HepG2 (cell line): ENCODE data around the gene HS2ST1. TPM values are rescaled to one million over a fixed set of nuclear protein-coding genes. Genes with fewer than 3 reads are reported as not detected.
A peak's percentile ranks its signal among the peaks of the same experiment; 100 is the strongest.

ENCODE experiments used
- ATAC-seq: fragments of 200-7000 bp; cut with Tn5 transposase; 3 replicates; pipeline ENCODE4 v1.9.1; 2020; ENCODE audit warnings: mild to moderate bottlenecking, moderate library complexity
- BruUV-seq: library from RNA; stranded (reverse); fragments of 400-500 nt; replicated peaks from 2 replicates; lab custom pipeline; 2021; lab: Mats Ljungman, UMichigan
- CTCF ChIA-PET: fragments of 300-600 bp; formaldehyde crosslinking; extraction: SDS; loops from one replicate; lab custom pipeline; 2021; ENCODE audit warnings: low total read pairs, inconsistent platforms, low intra/inter-chr PET ratio; lab: Yijun Ruan, JAX
- POLR2A ChIA-PET: fragments of 350-600 bp; sonication (Branson Sonifier 250); formaldehyde crosslinking; loops from one replicate; lab custom pipeline; 2020; ENCODE audit warnings: antibody characterized with exemption, inconsistent platforms; lab: Yijun Ruan, JAX
- DNase-seq: peaks from one replicate; pipeline ENCODE4 v3.0.0-alpha.2; 2015; ENCODE audit warnings: low spot score
- FAIRE-seq: peaks from 3 replicates; lab custom pipeline; 2011; peaks lifted over from hg19 to GRCh38; lab: Jason Lieb, UNC
- H2AFZ ChIP-seq: one replicate; pipeline ENCODE4 v1.6.1; 2011; ENCODE audit warnings: low read length, inconsistent platforms
- H3K27ac ChIP-seq: fragments of 300-600 bp; 3 replicates; pipeline ENCODE4 v1.8.0; 2011; ENCODE audit warnings: mixed run types, mild to moderate bottlenecking, mixed read lengths, low read length, inconsistent platforms; ENCODE audit not compliant: insufficient read depth; ENCODE audit errors: extremely low read length
- H3K27me3 ChIP-seq, 2 experiments: fragments of 200-600 bp in 1 of 2; 2 replicates in 1 of 2; 3 replicates in 1 of 2; pipeline versions ENCODE4 v1.6.0 to v1.8.0; 2011; ENCODE audit warnings: low read length in 2 of 2, mild to moderate bottlenecking in 2 of 2, moderate library complexity in 2 of 2, inconsistent platforms in 1 of 2; ENCODE audit not compliant: insufficient read depth in 2 of 2, control insufficient read depth in 1 of 2
- H3K36me3 ChIP-seq, 2 experiments: fragments of 200-600 bp in 1 of 2; replicated peaks in 1 of 2; 2 replicates in 1 of 2; 3 replicates in 1 of 2; pipeline versions ENCODE4 v1.5.1 to v1.8.0; 2011; ENCODE audit warnings: low read length in 2 of 2, inconsistent platforms in 1 of 2; ENCODE audit not compliant: insufficient read depth in 2 of 2, control insufficient read depth in 1 of 2
- H3K4me1 ChIP-seq: 2 replicates; pipeline ENCODE4 v1.5.1; 2012; ENCODE audit warnings: low read length, inconsistent platforms; ENCODE audit not compliant: insufficient read depth
- H3K4me2 ChIP-seq: 2 replicates; pipeline ENCODE4 v1.6.0; 2011; ENCODE audit warnings: low read depth, low read length, inconsistent platforms
- H3K4me3 ChIP-seq, 3 experiments: fragments of 200-600 bp in 1 of 3; sonication (generic), shearing (Covaris generic) in 1 of 3; replicated peaks in 1 of 3; 2 replicates each; pipeline ENCODE4 v1.5.1; 2011 to 2016; ENCODE audit warnings: low read length in 3 of 3, inconsistent platforms in 2 of 3, low read depth in 2 of 3, mild to moderate bottlenecking in 2 of 3, control low read depth in 1 of 3, mixed read lengths in 1 of 3; ENCODE audit not compliant: insufficient read depth in 1 of 3
- H3K79me2 ChIP-seq: one replicate; pipeline ENCODE4 v1.6.1; 2011; ENCODE audit warnings: low read length, inconsistent platforms; ENCODE audit not compliant: insufficient read depth
- H3K9ac ChIP-seq: 2 replicates; pipeline ENCODE4 v1.6.0; 2011; ENCODE audit warnings: mild to moderate bottlenecking, low read depth, low read length, inconsistent platforms; ENCODE audit not compliant: insufficient read depth
- H3K9me3 ChIP-seq: 2 replicates; pipeline ENCODE4 v1.5.1; 2012; ENCODE audit warnings: mild to moderate bottlenecking, low read length
- H4K20me1 ChIP-seq: 2 replicates; pipeline ENCODE4 v1.6.0; 2011; ENCODE audit warnings: inconsistent platforms, mild to moderate bottlenecking, low read length, moderate library complexity; ENCODE audit not compliant: insufficient read depth
- ARID3A ChIP-seq: IDR thresholded peaks from 2 replicates; pipeline ENCODE4 v1.6.1; 2012; ENCODE audit warnings: low read depth, low read length, improper control_type of control experiment
- CEBPB ChIP-seq: IDR thresholded peaks from 2 replicates; pipeline ENCODE4 v1.6.1; 2011; ENCODE audit warnings: low read depth, low read length, improper control_type of control experiment, borderline replicate concordance
- CEBPG ChIP-seq: IDR thresholded peaks from 2 replicates; pipeline ENCODE4 v1.6.1; 2016
- CREM ChIP-seq, 2 experiments: sonication (generic) in 1 of 2; formaldehyde crosslinking in 1 of 2; IDR thresholded peaks; 2 replicates each; pipeline versions ENCODE4 v1.4.0 to v1.6.1; 2016 to 2020; ENCODE audit warnings: antibody characterized with exemption in 1 of 2, mild to moderate bottlenecking in 1 of 2, missing genetic modification reagents in 1 of 2
- DNMT1 ChIP-seq: sonication (generic); formaldehyde crosslinking; IDR thresholded peaks from 2 replicates; pipeline ENCODE4 v1.5.1; 2020; ENCODE audit warnings: mild to moderate bottlenecking, missing genetic modification reagents
- ELF3 ChIP-seq: IDR thresholded peaks from 2 replicates; pipeline ENCODE4 v1.6.1; 2016; ENCODE audit warnings: missing genetic modification reagents, missing compliant biosample characterization
- HOXA3 ChIP-seq: sonication (generic); formaldehyde crosslinking; IDR thresholded peaks from 2 replicates; pipeline ENCODE4 v1.5.0; 2020; ENCODE audit warnings: missing genetic modification reagents
- HOXA7 ChIP-seq: sonication (generic); formaldehyde crosslinking; IDR thresholded peaks from 2 replicates; pipeline ENCODE4 v1.8.1; 2022; ENCODE audit warnings: mild to moderate bottlenecking, missing genetic modification reagents, moderate library complexity
- KLF15 ChIP-seq: sonication (generic); formaldehyde crosslinking; IDR thresholded peaks from 2 replicates; pipeline ENCODE4 v1.8.1; 2023; ENCODE audit warnings: borderline replicate concordance, mild to moderate bottlenecking, inconsistent platforms, missing genetic modification reagents, mixed read lengths
- MIER2 ChIP-seq: IDR thresholded peaks from 2 replicates; pipeline ENCODE4 v1.6.1; 2016; ENCODE audit warnings: missing biosample characterization, missing genetic modification reagents
- SMC3 ChIP-seq: IDR thresholded peaks from 2 replicates; pipeline ENCODE4 v1.6.1; 2011; ENCODE audit warnings: low read length, improper control_type of control experiment
- SP2 ChIP-seq: sonication (generic); formaldehyde crosslinking; IDR thresholded peaks from 2 replicates; pipeline ENCODE4 v1.5.1; 2020; ENCODE audit warnings: mild to moderate bottlenecking, missing genetic modification reagents
- TFAP4 ChIP-seq: sonication (generic); IDR thresholded peaks from 2 replicates; pipeline ENCODE4 v1.6.1; 2016; ENCODE audit warnings: low read depth, borderline replicate concordance
- THAP11 ChIP-seq: IDR thresholded peaks from 2 replicates; pipeline ENCODE4 v1.6.1; 2016; ENCODE audit warnings: missing biosample characterization, missing genetic modification reagents
- TIGD3 ChIP-seq: sonication (generic); formaldehyde crosslinking; IDR thresholded peaks from 2 replicates; pipeline ENCODE4 v1.5.1; 2020; ENCODE audit warnings: mild to moderate bottlenecking, missing genetic modification reagents, borderline replicate concordance
- ZFX ChIP-seq: sonication (generic); formaldehyde crosslinking; IDR thresholded peaks from 2 replicates; pipeline ENCODE4 v1.4.0; 2020; ENCODE audit warnings: mild to moderate bottlenecking, low read depth, missing genetic modification reagents, moderate library complexity
- ZNF124 ChIP-seq: sonication (generic); formaldehyde crosslinking; IDR thresholded peaks from 2 replicates; pipeline ENCODE4 v1.4.0; 2020; ENCODE audit warnings: missing genetic modification reagents
- ZNF430 ChIP-seq: sonication (generic); formaldehyde crosslinking; IDR thresholded peaks from 2 replicates; pipeline ENCODE4 v1.9.0; 2021; ENCODE audit warnings: mild to moderate bottlenecking, missing genetic modification reagents
- ZNF629 ChIP-seq: sonication (generic); formaldehyde crosslinking; conservative IDR thresholded peaks from 2 replicates; pipeline ENCODE4 v1.5.0; 2020; ENCODE audit warnings: missing genetic modification reagents
- ZNF766 ChIP-seq: sonication (generic); formaldehyde crosslinking; IDR thresholded peaks from 2 replicates; pipeline ENCODE4 v1.5.0; 2020; ENCODE audit warnings: missing genetic modification reagents, borderline replicate concordance
- ZNF773 ChIP-seq: sonication (generic); formaldehyde crosslinking; IDR thresholded peaks from 2 replicates; pipeline ENCODE4 v1.4.0; 2020; ENCODE audit warnings: missing genetic modification reagents, borderline replicate concordance
- ZSCAN29 ChIP-seq: sonication (generic); formaldehyde crosslinking; conservative IDR thresholded peaks from 2 replicates; pipeline ENCODE4 v1.4.0; 2020; ENCODE audit warnings: mild to moderate bottlenecking, missing genetic modification reagents
- WGBS: methylation state at CpG from one replicate; pipeline ENCODE4 v1.1.6; 2017; ENCODE audit warnings: low lambda C conversion rate; 5-methylcytosine and 5-hydroxymethylcytosine counted together
- in situ Hi-C: cut with HindIII; loops from 2 replicates; pipeline ENCODE4 v1.10.0; 2017; ENCODE audit warnings: low pct_unique_long_range_greater_than_20kb; ENCODE audit not compliant: extremely low pct_ligation_motif_present
- intact Hi-C: fragments of 100-400 bp; cut with micrococcal nuclease; formaldehyde crosslinking; loops from one replicate; pipeline ENCODE4 v1.10.0; 2022; ENCODE audit not compliant: unreplicated experiment
- polyA plus RNA-seq, 8 experiments: library from polyadenylated mRNA; depleted of rRNA in 3 of 8; stranded (reverse) in 7 of 8; unstranded in 1 of 8; fragments of >200 nt; fragmentation: Illumina TruSeq in 4 of 8; extraction: Trizol in 4 of 8; gene quantifications; 2 replicates each; pipeline versions ENCODE4 v1.2.1 to v1.2.3, GENCODE V29; 2011 to 2016; ENCODE audit warnings: low read depth in 4 of 8, missing spikeins in 1 of 8, mixed read lengths in 1 of 8; ENCODE audit not compliant: insufficient read depth in 1 of 8
- total RNA-seq, 5 experiments: library from RNA; depleted of rRNA; stranded (reverse); fragments of >200 nt; fragmentation: Illumina TruSeq; extraction: Trizol; gene quantifications; 2 replicates each; pipeline ENCODE4 v1.2.3, GENCODE V29; 2016; ENCODE audit warnings: low read depth in 1 of 5

Gene HS2ST1
- total and polyA plus RNA-seq, 2 of the 13 experiments (the other 11 are each of a cell fraction or from before 2014, with no cell fraction given): 22.1 to 58.7 TPM

GRCh38 chr1:86913896-86914600 lies 387 bp upstream of the HS2ST1 start, which contains the start of gene SELENOF:
SELENOF (minus strand) TSS chr1:86914126; CDS start chr1:86914111, 15 bp downstream.
- CTCF ChIA-PET: no interaction called here
- under 1% methylated on average over 35 of the region's 44 CpGs for WGBS
- peak within 1 kb of the TSS; percentile 99 for H3K9ac ChIP-seq
- BruUV-seq: no TSS peak
- peak within 1 kb of the TSS; percentile 90 for H3K4me2 ChIP-seq
- H2AFZ ChIP-seq: peak within 1 kb of the TSS; percentile 81
- intact Hi-C loops (loop anchor here (2.0 to 10.0 kb wide), 4 partner anchors 21 to 209 kb away; partner anchors contain the start of gene SH3GLB1), in situ Hi-C loops (loop anchor here (10.0 kb wide), 1 partner anchor 139 kb away; no protein-coding TSS in a partner anchor)
- peaks cover 55% of the 10 kb centered on the region for H3K4me1 ChIP-seq
- H4K20me1 ChIP-seq: peaks cover 25% of the 10 kb centered on the region
- ATAC-seq: peak; percentile 89
- peak; percentile 99 for FAIRE-seq
- H3K79me2 ChIP-seq: peaks cover 94% of the 10 kb centered on the region
- H3K27me3 ChIP-seq: peaks cover 0 to 5% of the 10 kb centered on the region in 2 experiments; a peak in 2 of 5 replicates
- H3K9me3 ChIP-seq: no peaks in the 10 kb centered on the region
- peaks cover 0 to 7% of the 10 kb centered on the region in 2 experiments; a peak in 4 of 5 replicates for H3K36me3 ChIP-seq
- peak; percentile 99 for DNase-seq
- POLR2A ChIA-PET: interaction anchor here (0.7 to 4.6 kb wide), 19 partner anchors 10 to 140 kb away, joined by 3 to 65 read pairs (median 6); no protein-coding TSS in a partner anchor
- peak within 1 kb of the TSS; percentile 95 for H3K27ac ChIP-seq
- peak within 1 kb of the TSS; percentile 96 to 99 (median 96) for H3K4me3 ChIP-seq
- TF ChIP-seq HOXA7 (CRISPR knock-in tag) (no peak), ZNF766 (CRISPR knock-in tag) (no peak), DNMT1 (CRISPR knock-in tag) (no peak), ELF3 (CRISPR knock-in tag) (0 out of 2 replicates have a peak, but pooled peaks have one; percentile 5), HOXA3 (CRISPR knock-in tag) (peak; percentile 55; the same call in 1 of the 2 replicates), CEBPG (CRISPR knock-in tag) (no peak), ZNF430 (no peak; the same call in 1 of the 2 replicates), ZFX (peak; percentile 61; the same call in 1 of the 2 replicates), KLF15 (CRISPR knock-in tag) (no peak), MIER2 (CRISPR knock-in tag) (no peak), SP2 (CRISPR knock-in tag) (peak; percentile 83), TFAP4 (no peak), CEBPB (no peak), ZNF629 (CRISPR knock-in tag) (no peak), SMC3 (no peak), THAP11 (CRISPR knock-in tag) (peak; percentile 71), ZNF773 (CRISPR knock-in tag) (no peak), TIGD3 (CRISPR knock-in tag) (no peak), ARID3A (0 out of 2 replicates have a peak, but pooled peaks have one; percentile 59), ZNF124 (no peak), ZSCAN29 (no peak), CREM (IDR thresholded peaks at IDR 0.05) (peak; percentile 68), CREM (CRISPR knock-in tag; IDR thresholded peaks at IDR 0.05) (no peak)
